K562 (cell line): ENCODE results near the gene IL12B.

Experiments used
- CHD4 ChIP-seq: fragments of 200-600 bp; sonication (generic); IDR thresholded peaks from 3 replicates; pipeline ENCODE4 v1.6.1; 2012; ENCODE audit warnings: low read depth, mild to moderate bottlenecking, mixed read lengths, low read length, inconsistent platforms; ENCODE audit not compliant: insufficient read depth, insufficient replicate concordance, poor library complexity, severe bottlenecking
- CTCF ChIP-seq, 3 experiments: IDR thresholded peaks in 2 of 3; conservative IDR thresholded peaks in 1 of 3; 2 replicates each; pipeline ENCODE4 v1.5.1; 2011 to 2012; ENCODE audit warnings: low read length in 3 of 3, mild to moderate bottlenecking in 3 of 3, control low read depth in 2 of 3, improper control_type of control experiment in 1 of 3, inconsistent platforms in 1 of 3, low read depth in 1 of 3, mixed read lengths in 1 of 3, moderate library complexity in 1 of 3; ENCODE audit not compliant: insufficient read depth in 2 of 3
- ETS1 ChIP-seq: conservative IDR thresholded peaks from 2 replicates; pipeline ENCODE4 v1.6.1; 2011; ENCODE audit warnings: low read depth, mild to moderate bottlenecking, low read length; ENCODE audit not compliant: control insufficient read depth
- FOXP1 ChIP-seq: sonication (generic); formaldehyde crosslinking; IDR thresholded peaks from 2 replicates; pipeline ENCODE4 v1.8.0; 2022; ENCODE audit warnings: mild to moderate bottlenecking, missing genetic modification reagents
- JUND ChIP-seq, 2 experiments: IDR thresholded peaks; 2 replicates in 1 of 2; 3 replicates in 1 of 2; pipeline ENCODE4 v1.6.1; 2011; ENCODE audit warnings: borderline replicate concordance in 2 of 2, low read depth in 2 of 2, low read length in 2 of 2, improper control_type of control experiment in 1 of 2, missing biosample characterization in 1 of 2, missing genetic modification characterization in 1 of 2, missing genetic modification reagents in 1 of 2
- MAFF ChIP-seq: IDR thresholded peaks from 2 replicates; pipeline ENCODE4 v1.6.1; 2012; ENCODE audit warnings: low read length, improper control_type of control experiment
- MAFK ChIP-seq: IDR thresholded peaks from 2 replicates; pipeline ENCODE4 v1.6.1; 2011; ENCODE audit warnings: low read length, improper control_type of control experiment
- RFX1 ChIP-seq: fragments of 450-650 bp; IDR thresholded peaks from 2 replicates; pipeline ENCODE4 v1.6.1; 2016; ENCODE audit warnings: mild to moderate bottlenecking, moderate library complexity
- SMAD1 ChIP-seq: fragments of 150-350 bp; IDR thresholded peaks from 2 replicates; pipeline ENCODE4 v1.6.1; 2014; ENCODE audit warnings: low read length, low read depth; ENCODE audit not compliant: partially characterized antibody
- ZNF146 ChIP-seq: IDR thresholded peaks from one replicate; pipeline ENCODE4 v1.6.1; 2018; ENCODE audit warnings: missing compliant biosample characterization; ENCODE audit not compliant: unreplicated experiment

- TF ChIP-seq CTCF (IDR thresholded peaks at IDR 0.05 in 2 of 3, conservative IDR thresholded peaks at IDR 0.05 in 1 of 3; ENCODE audit: insufficient read depth in 2 of 3, low read depth in 1 of 3, low read length in 3 of 3) (no peak), MAFF (no peak), ETS1 (no peak), FOXP1 (CRISPR knock-in tag) (no peak), RFX1 (no peak), JUND (IDR thresholded peaks at IDR 0.05; ENCODE audit: borderline replicate concordance, low read depth, low read length) (no peak), JUND (tag; IDR thresholded peaks at IDR 0.05; ENCODE audit: borderline replicate concordance, low read depth, low read length) (no peak), MAFK (no peak), SMAD1 (no peak), ZNF146 (CRISPR knock-in tag) (no peak), CHD4 (no peak)
Observed at GRCh38 chr5:159336586-159336985, 6.3 kb upstream of the IL12B start.
